SK-N-SH treated with all-trans-retinoic acid at 6 μM for 48 hours (cell line): ENCODE data around the gene SH3PXD2A.

Source experiments
- ARNTL ChIP-seq: fragments of 450-650 bp; formaldehyde crosslinking; IDR thresholded peaks from 2 replicates; pipeline ENCODE4 v1.5.0; 2020; ENCODE audit warnings: low read depth, mild to moderate bottlenecking, moderate library complexity, borderline replicate concordance
- BACH2 ChIP-seq: fragments of 250-450 bp; sonication (Bioruptor Pico); IDR thresholded peaks from 2 replicates; pipeline ENCODE4 v1.9.0; 2021; ENCODE audit warnings: mild to moderate bottlenecking, borderline replicate concordance
- CSDC2 ChIP-seq: fragments of 250-450 bp; sonication (Bioruptor Pico); IDR thresholded peaks from 2 replicates; pipeline ENCODE4 v1.5.0; 2020; ENCODE audit warnings: mild to moderate bottlenecking, moderate library complexity
- ISL1 ChIP-seq: fragments of 250-450 bp; sonication (Bioruptor Pico); IDR thresholded peaks from 2 replicates; pipeline ENCODE4 v2.1.2; 2022; ENCODE audit warnings: mild to moderate bottlenecking, moderate library complexity
- OSR1 ChIP-seq: fragments of 250-450 bp; sonication (Bioruptor Pico); IDR thresholded peaks from 2 replicates; pipeline ENCODE4 v1.8.0; 2022; ENCODE audit warnings: moderate library complexity, mild to moderate bottlenecking, inconsistent platforms
- PPARA ChIP-seq: fragments of 250-450 bp; sonication (Bioruptor Pico); IDR thresholded peaks from 2 replicates; pipeline ENCODE4 v1.5.0; 2020; ENCODE audit warnings: mild to moderate bottlenecking, borderline replicate concordance
- SNAI2 ChIP-seq: fragments of 250-450 bp; sonication (Bioruptor Pico); IDR thresholded peaks from 2 replicates; pipeline ENCODE4 v1.5.0; 2020; ENCODE audit warnings: mild to moderate bottlenecking, moderate library complexity
- TOX ChIP-seq: fragments of 250-450 bp; sonication (Bioruptor Pico); IDR thresholded peaks from 2 replicates; pipeline ENCODE4 v1.8.0; 2021; ENCODE audit warnings: mild to moderate bottlenecking, moderate library complexity, borderline replicate concordance
- ZC3H10 ChIP-seq: fragments of 250-450 bp; sonication (Bioruptor Pico); IDR thresholded peaks from 2 replicates; pipeline ENCODE4 v1.5.1; 2021; ENCODE audit warnings: mild to moderate bottlenecking, moderate library complexity
- ZFP3 ChIP-seq: fragments of 250-450 bp; sonication (Bioruptor Pico); IDR thresholded peaks from 2 replicates; pipeline ENCODE4 v1.5.0; 2020; ENCODE audit warnings: mild to moderate bottlenecking, moderate library complexity
- ZFP30 ChIP-seq: fragments of 450-650 bp; formaldehyde crosslinking; IDR thresholded peaks from 2 replicates; pipeline ENCODE4 v1.5.0; 2022; ENCODE audit warnings: mild to moderate bottlenecking, moderate library complexity
- TF ChIP-seq, protein P1 (sequence below): fragments of 250-450 bp; sonication (Bioruptor Pico); IDR thresholded peaks from 2 replicates; pipeline ENCODE4 v1.5.0; 2020; ENCODE audit warnings: mild to moderate bottlenecking, moderate library complexity
- TF ChIP-seq, protein P2 (sequence below): fragments of 250-450 bp; sonication (Bioruptor Pico); IDR thresholded peaks from 2 replicates; pipeline ENCODE4 v1.8.0; 2021; ENCODE audit warnings: low read depth, mild to moderate bottlenecking, moderate library complexity, borderline replicate concordance

DNA sequence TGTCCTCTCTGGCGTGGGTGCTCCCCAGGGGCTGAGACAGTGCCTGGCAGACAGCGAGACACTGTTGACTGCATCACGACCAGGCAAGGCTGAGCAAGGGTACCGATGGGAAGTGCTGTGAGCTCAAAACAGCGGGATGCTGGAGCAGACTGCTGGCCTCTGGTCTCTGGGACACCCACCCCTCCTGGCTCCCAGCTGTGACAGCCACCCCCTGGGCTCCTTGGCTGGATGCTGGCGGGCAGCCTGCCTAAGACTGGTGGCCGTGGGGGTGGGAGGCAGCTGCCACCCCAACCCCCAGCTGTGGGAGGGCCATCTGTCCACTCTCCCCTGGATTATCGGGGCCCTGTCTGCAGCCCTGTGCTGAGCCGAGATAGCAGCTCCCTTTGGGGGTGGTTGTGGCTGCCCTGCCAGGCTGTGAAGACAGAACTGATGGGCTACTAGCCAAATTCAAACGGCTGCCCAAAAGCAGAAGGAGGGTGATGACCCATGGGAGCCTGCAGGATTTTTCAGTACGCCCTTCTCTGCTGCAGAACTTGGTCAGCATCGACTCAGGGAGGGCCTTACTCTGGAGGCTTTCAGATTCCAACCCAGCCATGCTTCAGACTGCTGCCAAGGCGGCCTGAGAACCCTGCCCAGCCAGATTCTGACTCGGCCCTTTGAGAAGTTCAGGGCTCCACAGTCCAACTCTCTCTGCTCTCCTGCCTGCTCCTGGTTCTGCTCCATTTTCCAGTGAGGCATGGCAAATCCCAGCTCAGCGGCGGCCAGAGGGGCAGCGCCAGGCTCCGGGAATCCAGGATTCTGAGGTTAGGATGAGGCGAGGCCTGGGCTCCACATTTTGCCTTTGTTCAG lies 236.6 kb downstream of the SH3PXD2A start:
- TF ChIP-seq PPARA: no peak
- no peak for TF ChIP-seq ARNTL (CRISPR knock-in tag)
- no peak for TF ChIP-seq ZFP3 (CRISPR knock-in tag)
- TF ChIP-seq, protein P1, sequence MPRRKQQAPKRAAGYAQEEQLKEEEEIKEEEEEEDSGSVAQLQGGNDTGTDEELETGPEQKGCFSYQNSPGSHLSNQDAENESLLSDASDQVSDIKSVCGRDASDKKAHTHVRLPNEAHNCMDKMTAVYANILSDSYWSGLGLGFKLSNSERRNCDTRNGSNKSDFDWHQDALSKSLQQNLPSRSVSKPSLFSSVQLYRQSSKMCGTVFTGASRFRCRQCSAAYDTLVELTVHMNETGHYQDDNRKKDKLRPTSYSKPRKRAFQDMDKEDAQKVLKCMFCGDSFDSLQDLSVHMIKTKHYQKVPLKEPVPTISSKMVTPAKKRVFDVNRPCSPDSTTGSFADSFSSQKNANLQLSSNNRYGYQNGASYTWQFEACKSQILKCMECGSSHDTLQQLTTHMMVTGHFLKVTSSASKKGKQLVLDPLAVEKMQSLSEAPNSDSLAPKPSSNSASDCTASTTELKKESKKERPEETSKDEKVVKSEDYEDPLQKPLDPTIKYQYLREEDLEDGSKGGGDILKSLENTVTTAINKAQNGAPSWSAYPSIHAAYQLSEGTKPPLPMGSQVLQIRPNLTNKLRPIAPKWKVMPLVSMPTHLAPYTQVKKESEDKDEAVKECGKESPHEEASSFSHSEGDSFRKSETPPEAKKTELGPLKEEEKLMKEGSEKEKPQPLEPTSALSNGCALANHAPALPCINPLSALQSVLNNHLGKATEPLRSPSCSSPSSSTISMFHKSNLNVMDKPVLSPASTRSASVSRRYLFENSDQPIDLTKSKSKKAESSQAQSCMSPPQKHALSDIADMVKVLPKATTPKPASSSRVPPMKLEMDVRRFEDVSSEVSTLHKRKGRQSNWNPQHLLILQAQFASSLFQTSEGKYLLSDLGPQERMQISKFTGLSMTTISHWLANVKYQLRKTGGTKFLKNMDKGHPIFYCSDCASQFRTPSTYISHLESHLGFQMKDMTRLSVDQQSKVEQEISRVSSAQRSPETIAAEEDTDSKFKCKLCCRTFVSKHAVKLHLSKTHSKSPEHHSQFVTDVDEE: no peak; the same call in 1 of the 2 replicates
- no peak for TF ChIP-seq ZFP30 (CRISPR knock-in tag)
- TF ChIP-seq, protein P2, sequence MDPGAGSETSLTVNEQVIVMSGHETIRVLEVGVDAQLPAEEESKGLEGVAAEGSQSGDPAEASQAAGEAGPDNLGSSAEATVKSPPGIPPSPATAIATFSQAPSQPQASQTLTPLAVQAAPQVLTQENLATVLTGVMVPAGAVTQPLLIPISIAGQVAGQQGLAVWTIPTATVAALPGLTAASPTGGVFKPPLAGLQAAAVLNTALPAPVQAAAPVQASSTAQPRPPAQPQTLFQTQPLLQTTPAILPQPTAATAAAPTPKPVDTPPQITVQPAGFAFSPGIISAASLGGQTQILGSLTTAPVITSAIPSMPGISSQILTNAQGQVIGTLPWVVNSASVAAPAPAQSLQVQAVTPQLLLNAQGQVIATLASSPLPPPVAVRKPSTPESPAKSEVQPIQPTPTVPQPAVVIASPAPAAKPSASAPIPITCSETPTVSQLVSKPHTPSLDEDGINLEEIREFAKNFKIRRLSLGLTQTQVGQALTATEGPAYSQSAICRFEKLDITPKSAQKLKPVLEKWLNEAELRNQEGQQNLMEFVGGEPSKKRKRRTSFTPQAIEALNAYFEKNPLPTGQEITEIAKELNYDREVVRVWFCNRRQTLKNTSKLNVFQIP: no peak
- TF ChIP-seq CSDC2 (CRISPR knock-in tag): no peak
- no peak for TF ChIP-seq TOX (CRISPR knock-in tag)
- no peak for TF ChIP-seq OSR1 (CRISPR knock-in tag)
- TF ChIP-seq BACH2 (CRISPR knock-in tag): no peak
- no peak for TF ChIP-seq ZC3H10
- no peak for TF ChIP-seq ISL1
- no peak for TF ChIP-seq SNAI2 (CRISPR knock-in tag)
